GM04504 (cell line): ENCODE results near the gene VAMP1.
A peak's percentile ranks its signal among the peaks of the same experiment; 100 is the strongest.
"Not testable (repeated sequence)": the region's sequence is repeated elsewhere in the genome, so short reads cannot be mapped to it uniquely, and the experiment has no call there.

Experiments
- DNase-seq: peaks from one replicate; pipeline ENCODE4 v3.0.0-alpha.2; 2012; ENCODE audit warnings: low read depth

Gene VAMP1

DNA sequence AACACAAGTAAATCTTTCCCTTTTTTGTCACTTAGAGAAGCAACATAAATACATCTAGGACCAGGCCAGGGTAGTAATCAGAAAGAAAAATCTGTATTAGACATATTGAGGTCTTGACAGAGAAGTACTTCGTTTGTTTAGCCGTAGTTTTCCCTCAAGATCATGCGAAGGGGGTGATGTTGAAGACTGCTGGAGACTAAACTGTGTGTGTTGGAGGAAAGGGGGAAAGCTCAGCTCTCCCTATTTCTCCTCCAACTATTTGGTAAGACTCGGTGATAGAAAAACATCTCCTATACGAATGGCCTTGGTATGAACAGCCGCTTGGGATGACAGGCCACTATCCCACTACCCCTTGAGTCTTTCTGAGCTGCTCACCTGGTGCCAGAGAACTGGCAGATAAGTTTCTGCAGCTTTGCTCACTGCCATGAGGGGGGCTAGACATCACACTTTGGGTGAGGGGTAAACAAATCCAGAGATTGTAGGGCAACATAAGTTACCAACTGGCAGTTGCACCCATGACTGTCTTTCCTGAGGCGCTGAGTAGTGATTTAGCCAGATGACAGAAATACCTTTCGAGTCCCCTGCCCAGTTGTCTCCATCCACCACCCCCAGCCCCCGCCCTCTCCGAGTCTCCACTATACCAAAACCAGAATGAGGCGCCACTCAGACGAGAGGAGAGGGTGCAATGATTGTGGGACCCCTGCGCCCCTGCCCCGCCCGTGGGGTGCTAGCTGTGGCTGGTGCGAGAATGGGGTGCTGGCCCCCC lies 685 bp downstream of the VAMP1 start:
- DNase-seq, result no peak

DNA sequence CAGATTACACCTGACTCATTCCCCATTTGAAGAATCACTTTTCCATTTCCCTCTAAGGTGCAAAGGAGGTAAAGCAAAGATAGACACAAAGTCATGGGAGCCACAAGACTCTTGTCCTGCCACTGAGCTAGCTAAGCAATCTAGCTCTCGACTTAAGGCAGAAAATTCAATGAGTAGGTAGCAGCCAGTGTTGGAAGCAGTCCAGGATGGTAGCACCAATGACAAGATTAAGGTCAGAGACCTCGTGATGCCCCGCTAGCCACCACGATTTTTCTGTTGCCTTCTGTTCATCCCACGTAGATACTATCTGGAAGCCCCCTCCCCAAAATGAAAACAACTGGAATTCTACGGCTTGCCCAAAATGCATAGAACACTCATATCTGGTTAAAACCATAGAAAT lies 1.4 kb downstream of the VAMP1 start:
- DNase-seq, result no peak

DNA sequence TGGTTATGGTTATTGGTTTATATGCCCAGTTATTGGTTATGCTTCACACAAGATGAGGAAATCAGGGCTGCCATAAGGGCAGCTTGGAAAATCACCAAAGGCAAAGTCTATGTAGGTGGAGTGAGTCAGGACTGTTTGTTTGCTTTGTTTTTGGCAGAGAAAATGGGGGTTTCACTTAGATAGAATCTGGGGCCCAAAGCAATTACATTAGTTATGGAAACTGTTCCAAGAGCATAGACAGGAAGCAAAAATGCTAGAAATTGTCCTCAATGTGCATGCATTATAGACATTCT lies 2.2 kb downstream of the VAMP1 start:
- no peak for DNase-seq

DNA sequence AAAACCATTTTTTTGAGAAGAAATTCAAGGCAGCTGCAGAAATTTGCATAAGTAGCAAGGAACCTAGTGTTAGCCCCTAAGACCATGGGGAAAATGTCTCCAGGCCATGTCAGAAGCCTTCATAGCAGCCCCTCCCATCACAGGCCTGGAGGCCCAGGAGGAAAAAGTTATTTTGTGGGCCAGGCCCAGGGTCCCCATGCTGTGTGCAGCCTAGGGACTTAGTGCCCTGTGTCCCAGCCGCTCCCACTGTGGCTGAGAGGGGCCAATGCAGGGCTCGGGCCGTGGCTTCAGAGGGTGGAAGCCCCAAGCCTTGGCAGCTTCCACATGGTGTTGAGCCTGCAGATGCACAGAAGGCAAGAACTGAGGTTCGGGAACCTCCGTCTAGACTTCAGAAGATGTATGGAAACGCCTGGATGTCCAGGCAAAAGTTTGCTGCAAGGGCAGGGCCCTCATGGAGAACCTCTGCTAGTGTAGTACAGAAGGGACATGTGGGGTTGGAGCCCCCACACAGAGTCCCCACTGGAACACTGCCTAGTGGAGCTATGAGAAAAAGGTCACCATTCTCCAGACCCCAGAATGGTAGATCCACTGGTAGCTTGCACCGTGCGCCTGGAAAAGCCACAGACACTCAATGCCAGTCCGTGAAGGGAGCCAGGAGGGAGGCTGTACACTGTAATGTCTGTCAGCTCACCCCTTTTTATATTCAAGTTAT lies 2.8 kb downstream of the VAMP1 start:
- DNase-seq, result not testable (repeated sequence)

DNA sequence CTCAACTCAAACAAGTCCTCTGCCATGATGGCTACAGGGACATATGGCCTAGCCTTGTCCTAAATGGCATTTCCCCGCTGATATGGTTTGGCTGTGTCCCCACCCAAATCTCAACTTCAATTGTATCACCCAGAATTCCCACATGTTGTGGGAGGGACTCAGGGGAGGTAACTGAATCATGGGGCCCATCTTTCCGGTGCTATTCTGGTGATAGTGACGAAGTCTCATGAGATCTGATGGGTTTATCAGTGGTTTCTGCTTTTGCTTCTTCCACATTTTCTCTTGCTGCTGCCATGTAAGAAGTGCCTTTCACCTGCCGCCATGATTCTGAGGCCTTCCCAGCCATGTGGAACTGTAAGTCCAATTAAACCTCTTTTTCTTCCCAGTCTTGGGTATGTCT lies 3.7 kb downstream of the VAMP1 start:
- DNase-seq, result not testable (repeated sequence)

DNA sequence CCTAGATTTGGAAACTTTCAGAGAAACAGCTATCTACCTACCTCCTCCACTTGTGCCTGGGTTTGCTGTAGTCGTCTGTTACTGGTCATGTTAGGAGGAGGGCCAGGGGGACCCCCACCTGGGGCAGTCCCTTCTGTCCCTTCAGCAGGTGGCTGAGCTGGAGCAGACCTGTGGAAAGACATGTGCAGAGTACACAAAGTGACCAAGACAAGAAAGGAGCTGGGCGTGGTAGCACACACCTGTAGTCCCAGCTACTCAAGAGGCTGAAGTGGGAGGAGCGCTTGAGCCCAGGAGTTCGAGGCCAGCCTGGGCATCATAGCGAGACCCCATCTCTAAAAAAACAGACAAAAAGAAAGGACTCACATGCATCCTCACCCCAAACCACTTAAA lies 4.3 kb downstream of the VAMP1 start:
- DNase-seq, result no peak

DNA sequence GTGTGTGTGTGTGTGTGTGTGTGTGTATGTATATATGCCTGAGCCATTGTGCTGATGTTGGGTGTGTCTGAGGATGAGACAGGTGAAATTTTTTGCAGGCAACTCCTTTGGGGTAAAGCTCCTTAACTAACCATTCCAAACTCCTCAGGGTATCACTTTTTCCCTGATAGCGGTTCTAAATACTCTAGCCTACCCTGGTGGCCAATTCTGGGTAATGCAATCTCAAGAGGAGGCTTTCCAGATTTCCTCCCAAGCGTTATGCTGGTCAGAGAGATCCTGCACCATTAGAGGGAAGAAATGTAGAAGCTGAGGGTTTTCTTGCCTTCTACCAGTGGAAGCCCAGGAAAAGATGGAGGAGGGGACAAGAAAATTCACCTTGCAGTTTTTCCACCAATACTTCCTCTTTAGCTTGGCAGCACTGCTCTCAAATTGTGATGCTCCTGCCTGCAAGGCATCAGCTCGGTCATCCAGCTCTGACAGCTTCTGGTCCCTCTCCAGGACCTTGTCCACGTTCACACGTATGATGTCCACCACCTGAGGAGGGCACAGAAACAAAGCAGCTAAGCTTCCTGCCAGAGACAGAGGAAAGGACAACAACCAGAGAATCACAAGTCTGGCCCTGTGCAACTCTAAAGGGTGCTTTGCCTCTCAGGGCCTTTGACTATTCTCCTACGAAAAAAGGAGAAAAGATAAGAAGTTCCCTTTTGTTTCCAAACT lies 4.9 kb downstream of the VAMP1 start:
- DNase-seq, result peak; percentile 52

DNA sequence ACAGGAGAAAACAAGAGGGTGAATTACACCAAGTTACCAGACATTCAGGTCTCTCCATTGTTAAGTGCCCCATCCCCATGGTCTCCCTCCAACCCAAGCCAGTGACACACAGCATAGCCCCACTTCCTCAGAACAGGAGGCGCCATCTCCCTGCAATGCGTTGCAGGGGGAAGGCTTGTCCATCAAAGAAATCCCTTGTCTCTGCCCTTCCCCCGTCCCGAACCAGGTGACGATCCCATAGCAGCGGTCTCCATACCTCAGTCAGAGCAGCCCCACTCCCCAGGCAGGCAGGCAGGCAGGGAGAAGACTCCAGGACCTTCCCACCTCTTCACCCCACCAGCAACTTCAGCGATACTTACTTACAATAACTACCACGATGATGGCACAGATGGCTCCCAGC lies 5.9 kb downstream of the VAMP1 start:
- DNase-seq, result no peak

DNA sequence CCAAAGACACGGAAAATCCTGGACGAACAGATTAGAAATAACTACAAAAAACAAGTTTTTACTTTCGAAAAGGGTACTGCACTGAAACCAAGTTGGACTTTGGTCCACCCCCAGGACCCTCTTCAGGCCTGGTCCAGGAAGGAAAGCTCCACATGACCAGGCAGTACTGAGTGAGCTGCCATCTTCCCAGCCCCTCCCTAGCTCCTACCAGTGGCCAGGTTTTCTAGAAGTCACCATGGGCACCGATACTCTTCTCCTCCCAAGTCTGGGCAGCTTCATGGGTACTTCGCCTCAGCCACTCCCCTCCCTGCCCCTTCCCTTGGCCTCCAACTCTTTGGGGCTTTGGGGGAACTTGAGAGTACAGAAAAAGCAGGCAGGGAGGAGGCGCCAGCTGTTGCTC lies 6.6 kb downstream of the VAMP1 start:
- no peak for DNase-seq

DNA sequence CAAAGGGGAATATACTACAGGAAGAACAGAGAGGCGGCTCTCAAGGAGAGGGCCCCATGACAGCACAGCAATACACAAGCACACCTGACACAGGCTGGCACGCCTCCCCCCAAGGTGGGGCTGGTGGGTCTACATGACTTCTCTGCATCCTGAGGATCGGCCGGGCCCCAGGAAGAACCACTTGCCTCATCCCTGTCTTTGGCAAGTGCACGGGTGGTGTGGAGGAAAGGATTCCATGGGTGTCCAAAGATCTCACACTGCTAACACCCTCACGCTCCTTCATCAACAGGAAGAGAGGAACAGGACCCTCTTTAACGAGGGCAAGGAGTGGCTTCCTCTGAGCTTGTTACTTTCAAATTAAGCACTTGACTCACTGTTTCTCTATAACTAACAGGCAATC lies 7.3 kb downstream of the VAMP1 start:
- DNase-seq, result no peak

DNA sequence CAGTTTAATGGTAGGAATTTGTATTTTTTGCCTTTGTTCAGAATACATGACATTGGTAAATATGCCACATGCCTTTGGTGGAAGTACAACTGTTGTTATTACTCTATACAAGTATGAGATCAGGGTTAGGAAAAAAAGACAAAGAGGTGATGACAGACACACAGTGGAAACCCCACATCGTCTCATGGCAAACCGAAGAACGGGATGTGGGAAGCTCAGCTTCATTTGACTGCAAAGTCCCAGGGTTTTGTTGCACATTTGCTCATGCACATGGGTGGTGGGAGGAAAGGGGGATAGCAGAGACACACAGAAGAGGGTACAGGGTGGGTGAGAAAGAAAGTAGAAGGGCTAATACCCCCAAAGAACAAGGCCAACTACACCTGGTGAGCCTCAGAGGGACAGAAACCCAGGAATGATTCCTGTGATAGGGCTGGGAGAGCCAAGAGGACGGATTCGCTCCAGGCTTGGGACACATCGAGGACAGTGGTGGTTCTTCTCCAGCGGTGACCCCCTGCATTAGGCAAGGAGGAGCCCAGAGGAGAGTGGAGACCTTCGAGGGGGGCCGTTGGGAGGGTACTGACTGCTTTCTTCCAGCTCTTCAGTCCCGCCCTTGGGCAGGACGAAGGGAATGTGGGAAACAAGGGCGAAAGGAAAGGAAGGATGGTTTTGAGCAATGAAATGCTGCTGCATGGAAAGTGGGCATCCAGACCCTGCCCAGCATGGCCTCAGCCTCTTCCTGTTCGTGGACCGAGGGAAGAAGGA lies 8.1 kb downstream of the VAMP1 start:
- no peak for DNase-seq

DNA sequence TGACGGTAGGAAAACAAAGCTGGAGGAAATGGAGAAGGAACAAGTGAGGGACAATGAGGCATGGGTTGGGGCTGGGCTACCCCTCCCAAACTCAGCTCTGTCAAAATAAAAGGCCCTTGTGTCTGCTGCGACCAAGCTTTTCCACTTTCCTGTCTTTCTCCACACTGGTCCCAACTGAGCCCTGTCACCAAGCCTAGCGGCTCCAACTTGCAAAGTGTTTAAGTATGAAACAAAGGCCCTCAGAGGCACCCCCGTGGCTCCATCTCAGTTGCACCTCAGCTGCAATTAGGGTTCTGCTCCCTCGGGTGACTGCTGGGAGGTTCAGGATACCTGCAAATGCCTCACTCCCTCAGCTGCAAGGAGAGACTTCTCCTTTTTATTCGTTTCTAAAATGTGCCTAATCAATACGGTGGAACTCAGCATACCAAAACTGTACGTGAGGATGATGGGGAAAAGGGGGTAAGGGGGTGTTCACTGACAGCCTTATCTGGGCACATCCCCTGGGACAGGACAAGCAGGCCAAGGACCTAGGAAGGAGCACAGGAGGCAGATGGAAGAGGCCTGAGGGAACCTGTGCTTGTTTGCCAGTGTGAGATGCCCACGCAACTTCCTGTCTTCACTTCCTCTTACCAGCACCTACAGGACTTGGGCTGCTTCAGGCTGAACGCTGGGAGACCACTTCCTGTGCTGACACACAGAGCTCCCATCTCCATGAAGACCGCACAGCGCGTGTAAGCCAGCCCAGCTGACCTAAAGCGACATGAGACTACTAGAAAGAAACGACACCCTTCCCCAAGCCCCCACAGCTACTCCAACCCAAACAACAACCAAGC lies 8.9 kb downstream of the VAMP1 start:
- DNase-seq, result no peak

DNA sequence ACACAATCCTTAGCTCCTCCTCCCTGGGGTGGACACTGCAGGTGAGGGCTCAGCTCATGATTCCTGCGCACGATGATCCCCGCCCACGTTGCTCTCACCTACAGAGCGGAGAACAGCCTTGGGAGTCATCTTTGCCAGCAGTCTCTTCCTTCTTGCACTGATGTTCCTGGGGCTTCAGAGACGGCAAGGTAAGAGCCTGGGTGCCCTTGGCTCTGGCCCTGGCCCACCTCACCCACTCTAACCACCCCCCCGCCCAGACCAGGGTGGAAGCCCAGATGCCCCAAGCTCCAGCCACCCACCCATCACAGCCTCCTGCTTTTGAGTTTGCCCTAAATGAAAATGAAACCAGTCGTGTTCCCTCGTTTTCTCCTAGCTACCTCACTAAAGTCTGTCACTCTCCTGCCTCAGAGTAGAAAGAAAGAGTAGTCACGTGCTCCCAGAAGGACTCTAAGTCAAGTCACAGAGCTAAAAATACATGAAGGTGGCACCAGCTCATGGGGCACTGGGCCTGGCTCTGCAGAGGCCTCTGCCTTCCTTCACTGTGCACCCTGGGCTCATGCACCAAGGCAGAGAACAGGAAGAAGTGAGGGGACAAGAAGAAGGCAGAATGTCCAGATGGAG lies 9.6 kb downstream of the VAMP1 start:
- no peak for DNase-seq

DNA sequence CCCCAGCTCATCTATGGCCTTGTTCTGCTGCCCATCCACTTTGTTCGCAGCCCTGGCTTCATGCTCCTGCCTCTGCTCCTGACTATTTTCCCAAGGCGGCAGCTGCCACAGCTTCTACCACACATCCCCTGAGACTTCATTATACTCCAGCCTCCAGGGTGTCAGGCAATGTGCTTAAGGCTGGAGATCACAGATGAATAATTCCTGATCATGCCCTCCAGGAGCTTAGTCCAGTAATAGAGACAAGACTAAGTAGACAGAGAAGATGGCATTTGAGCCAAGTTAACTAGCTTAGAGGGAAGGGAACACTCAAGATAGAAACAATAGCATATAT lies 11.5 kb downstream of the VAMP1 start:
- DNase-seq, result no peak

DNA sequence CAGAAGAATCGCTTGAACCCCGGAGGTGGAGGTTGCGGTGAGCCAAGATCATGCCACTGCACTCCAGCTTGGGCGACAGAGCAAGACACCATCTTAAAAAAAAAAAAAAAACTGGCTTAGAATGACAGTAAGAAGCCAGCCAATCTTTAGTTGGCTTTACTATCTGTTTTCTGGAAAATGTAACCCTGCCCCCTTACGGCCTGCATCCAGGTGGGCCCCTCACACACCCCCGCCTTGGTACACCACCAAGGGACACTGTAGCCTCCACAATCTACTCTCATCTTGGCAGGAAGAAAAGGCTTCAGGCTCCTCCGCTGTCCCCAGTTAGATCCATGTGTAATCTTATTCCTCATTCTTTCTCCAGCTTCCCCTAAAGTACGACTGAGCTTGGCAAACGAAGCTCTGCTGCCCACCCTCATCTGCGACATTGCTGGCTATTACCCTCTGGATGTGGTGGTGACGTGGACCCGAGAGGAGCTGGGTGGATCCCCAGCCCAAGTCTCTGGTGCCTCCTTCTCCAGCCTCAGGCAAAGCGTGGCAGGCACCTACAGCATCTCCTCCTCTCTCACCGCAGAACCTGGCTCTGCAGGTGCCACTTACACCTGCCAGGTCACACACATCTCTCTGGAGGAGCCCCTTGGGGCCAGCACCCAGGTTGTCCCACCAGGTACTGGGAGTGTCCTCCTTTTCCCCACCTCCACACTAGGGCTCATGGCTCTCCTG lies 12.0 kb downstream of the VAMP1 start:
- no peak for DNase-seq

DNA sequence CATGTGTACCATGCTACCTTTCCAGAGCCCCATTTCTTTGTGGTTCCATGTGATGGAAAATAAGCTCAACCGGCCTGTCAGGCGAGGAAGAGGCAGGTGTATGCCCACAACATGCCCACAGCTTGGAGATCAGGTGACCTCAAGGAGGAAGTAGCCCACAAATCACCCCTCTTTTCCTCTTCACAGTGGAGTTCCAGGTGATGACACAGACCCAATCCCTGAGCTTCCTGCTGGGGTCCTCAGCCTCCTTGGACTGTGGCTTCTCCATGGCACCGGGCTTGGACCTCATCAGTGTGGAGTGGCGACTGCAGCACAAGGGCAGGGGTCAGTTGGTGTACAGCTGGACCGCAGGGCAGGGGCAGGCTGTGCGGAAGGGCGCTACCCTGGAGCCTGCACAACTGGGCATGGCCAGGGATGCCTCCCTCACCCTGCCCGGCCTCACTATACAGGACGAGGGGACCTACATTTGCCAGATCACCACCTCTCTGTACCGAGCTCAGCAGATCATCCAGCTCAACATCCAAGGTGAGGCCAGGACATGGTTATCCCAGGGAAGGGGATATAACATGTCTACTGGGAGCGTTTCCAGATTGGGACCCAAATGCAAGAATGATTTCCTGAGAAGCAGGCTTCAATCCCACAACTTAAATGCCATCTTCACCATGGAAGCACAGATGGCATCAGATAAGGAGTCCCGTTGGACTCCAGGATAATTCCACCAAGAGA lies 13.1 kb downstream of the VAMP1 start:
- DNase-seq, result no peak

DNA sequence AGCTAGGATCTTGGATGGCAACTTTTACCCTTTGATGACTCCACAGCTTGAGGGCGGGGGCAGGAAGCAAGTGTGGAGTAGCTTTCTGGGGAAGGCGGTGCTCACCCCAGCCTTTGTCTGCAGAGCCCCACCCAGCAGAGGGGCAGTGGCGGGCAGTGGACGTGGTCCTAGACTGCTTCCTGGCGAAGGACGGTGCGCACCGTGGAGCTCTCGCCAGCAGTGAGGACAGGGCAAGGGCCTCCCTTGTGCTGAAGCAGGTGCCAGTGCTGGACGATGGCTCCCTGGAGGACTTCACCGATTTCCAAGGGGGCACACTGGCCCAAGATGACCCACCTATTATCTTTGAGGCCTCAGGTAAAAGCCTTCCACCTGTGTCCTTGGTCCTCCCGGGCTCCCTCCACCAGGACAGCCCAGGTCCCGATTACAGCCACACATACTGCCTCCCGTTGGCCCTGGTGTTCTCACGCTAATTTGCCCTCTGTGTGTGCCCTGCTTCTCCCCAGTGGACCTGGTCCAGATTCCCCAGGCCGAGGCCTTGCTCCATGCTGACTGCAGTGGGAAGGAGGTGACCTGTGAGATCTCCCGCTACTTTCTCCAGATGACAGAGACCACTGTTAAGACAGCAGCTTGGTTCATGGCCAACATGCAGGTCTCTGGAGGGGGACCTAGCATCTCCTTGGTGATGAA lies 17.4 kb downstream of the VAMP1 start:
- DNase-seq, result no peak

DNA sequence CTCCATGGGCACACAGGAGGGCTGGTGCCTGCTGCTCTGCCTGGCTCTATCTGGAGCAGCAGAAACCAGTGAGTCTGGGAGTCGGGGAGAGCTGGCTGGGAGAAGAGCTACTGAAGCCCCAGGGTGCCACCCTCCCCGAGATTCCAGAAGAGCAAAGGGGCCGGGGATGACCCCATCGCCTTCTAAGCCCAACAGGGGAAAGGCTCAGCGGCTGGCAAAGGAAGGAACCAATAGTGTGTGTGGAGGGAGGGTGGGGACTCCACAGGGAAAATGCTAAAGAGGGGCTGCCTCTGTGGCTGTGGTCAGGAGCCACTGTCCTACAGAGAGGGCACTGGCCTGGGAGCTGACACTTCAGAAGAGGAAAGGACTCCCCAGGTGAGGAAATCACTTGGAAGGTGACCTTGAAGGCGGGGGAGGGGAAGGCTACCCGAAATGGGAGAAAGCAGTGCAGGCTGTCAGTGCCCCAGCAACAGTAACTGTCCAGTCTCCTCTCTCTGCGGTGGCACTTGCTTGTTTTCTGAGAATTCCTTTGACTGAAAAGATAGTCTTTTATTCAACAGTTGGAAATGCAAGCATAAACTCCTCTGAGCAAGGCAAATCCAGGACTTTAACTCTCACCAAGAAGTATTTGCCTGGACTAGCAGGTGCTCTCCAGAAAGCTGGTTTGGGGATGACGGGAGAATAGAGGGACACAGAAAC lies 18.1 kb downstream of the VAMP1 start:
- DNase-seq, result no peak
